Parathyroid adenoma (tissue), 2 donors: ENCODE data around the gene NARS2.

Experiments used
- H2AFZ ChIP-seq: fragments of 300-600 bp; sonication (generic); one replicate; pipeline ENCODE4 v1.7.0; 2017; ENCODE audit warnings: antibody characterized with exemption, mild to moderate bottlenecking
- H3K27ac ChIP-seq: fragments of 300-600 bp; sonication (generic); one replicate; pipeline ENCODE4 v1.7.0; 2017
- H3K27me3 ChIP-seq: fragments of 300-600 bp; sonication (generic); one replicate; pipeline ENCODE4 v1.7.0; 2017; ENCODE audit warnings: low read length; ENCODE audit not compliant: control insufficient read depth, insufficient read depth
- H3K36me3 ChIP-seq: fragments of 300-600 bp; sonication (generic); one replicate; pipeline ENCODE4 v1.7.0; 2017; ENCODE audit warnings: low read length; ENCODE audit not compliant: control insufficient read depth, insufficient read depth
- H3K4me1 ChIP-seq: fragments of 300-600 bp; sonication (generic); one replicate; pipeline ENCODE4 v1.7.0; 2017; ENCODE audit warnings: control low read depth
- H3K4me2 ChIP-seq: fragments of 300-600 bp; sonication (generic); one replicate; pipeline ENCODE4 v1.7.0; 2017; ENCODE audit warnings: low read length
- H3K4me3 ChIP-seq: fragments of 300-600 bp; sonication (generic); one replicate; pipeline ENCODE4 v1.7.0; 2017; ENCODE audit warnings: low read depth, low read length
- H3K79me2 ChIP-seq: fragments of 300-600 bp; sonication (generic); one replicate; pipeline ENCODE4 v1.7.0; 2017; ENCODE audit warnings: control low read depth
- H3K9ac ChIP-seq: fragments of 300-600 bp; sonication (generic); one replicate; pipeline ENCODE4 v1.7.0; 2017; ENCODE audit warnings: mild to moderate bottlenecking
- H3K9me3 ChIP-seq: fragments of 300-600 bp; sonication (generic); one replicate; pipeline ENCODE4 v1.7.0; 2017; ENCODE audit warnings: low read length; ENCODE audit not compliant: control insufficient read depth
- CTCF ChIP-seq: fragments of 300-600 bp; sonication (generic); IDR thresholded peaks from one replicate; pipeline ENCODE4 v1.7.0; 2017; ENCODE audit warnings: antibody characterized with exemption, mild to moderate bottlenecking
- donor health status: primary hyperparathyroidism.

Gene NARS2

DNA sequence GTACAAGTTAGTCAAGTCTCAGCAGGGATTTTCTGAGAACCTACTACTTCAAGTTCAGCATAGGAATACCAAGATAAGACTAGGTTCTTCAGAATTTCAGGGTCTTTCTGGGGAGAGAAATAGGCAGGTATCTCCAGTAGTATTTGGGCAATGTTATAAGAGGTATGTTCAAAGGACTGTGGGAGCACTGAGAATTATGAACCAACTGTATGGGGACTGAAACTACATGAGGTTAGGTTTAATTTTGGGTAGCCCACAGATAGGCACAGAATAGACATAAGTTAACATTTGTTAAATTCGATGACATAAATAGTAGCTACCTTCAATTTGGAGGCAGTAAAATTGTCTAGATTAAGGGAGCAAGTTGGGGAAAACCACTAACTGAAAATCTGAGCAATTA, 147.8 kb downstream of the NARS2 start:
- no peaks in the 10 kb centered on the region for H3K9me3 ChIP-seq

GRCh38 chr11:78425399-78426070, 149.1 kb downstream of the NARS2 start:
- Histone ChIP-seq H3K4me2 (no peak overlapping the region), H3K4me3 (no peak overlapping the region), H3K9me3 (no peaks in the 10 kb centered on the region), H3K9ac (no peak overlapping the region), H3K27me3 (no peaks in the 10 kb centered on the region), H2AFZ (no peak overlapping the region), H3K79me2 (no peaks in the 10 kb centered on the region), H3K36me3 (no peaks in the 10 kb centered on the region), H3K4me1 (no peaks in the 10 kb centered on the region), H3K27ac (no peak overlapping the region)
- no peak for TF ChIP-seq CTCF

More for the DNA sequence above, 147.8 kb downstream of the NARS2 start:
- Histone ChIP-seq H3K9ac (no peak overlapping the region), H3K4me2 (no peak overlapping the region), H2AFZ (no peak overlapping the region), H3K79me2 (no peaks in the 10 kb centered on the region), H3K36me3 (no peaks in the 10 kb centered on the region), H3K27me3 (no peaks in the 10 kb centered on the region), H3K4me3 (no peak overlapping the region), H3K4me1 (no peaks in the 10 kb centered on the region), H3K27ac (no peak overlapping the region)
- TF ChIP-seq CTCF: no peak

- no peak overlapping the region for H3K4me3 ChIP-seq
- H3K4me1 ChIP-seq: no peaks in the 10 kb centered on the region
- H3K27me3 ChIP-seq: no peaks in the 10 kb centered on the region
- no peaks in the 10 kb centered on the region for H3K36me3 ChIP-seq
- H3K9ac ChIP-seq: no peak overlapping the region
- H3K27ac ChIP-seq: no peak overlapping the region
- no peak overlapping the region for H2AFZ ChIP-seq
- no peaks in the 10 kb centered on the region for H3K79me2 ChIP-seq
- no peak overlapping the region for H3K4me2 ChIP-seq
- no peak for TF ChIP-seq CTCF
- no peaks in the 10 kb centered on the region for H3K9me3 ChIP-seq
Observed at GRCh38 chr11:78424334-78425270, 150.1 kb downstream of the NARS2 start.

DNA sequence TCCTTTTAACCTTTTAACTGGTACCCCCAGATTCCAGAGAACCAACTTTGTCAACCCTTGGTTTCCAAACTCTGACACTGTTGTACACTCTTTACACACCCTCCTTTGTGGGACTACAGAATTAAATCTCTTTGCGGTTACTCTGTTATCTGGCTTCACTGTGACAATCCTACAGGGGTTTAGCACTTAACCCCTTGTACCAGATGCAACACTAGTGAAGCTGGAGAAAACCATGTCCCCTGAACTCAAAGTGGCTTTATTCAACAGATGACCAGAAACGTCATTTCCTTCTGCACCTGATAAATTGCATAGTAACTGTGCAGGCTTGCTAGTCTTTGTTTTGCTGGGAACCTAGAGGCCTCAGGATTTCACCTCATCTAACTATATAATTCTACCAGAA, 151.4 kb downstream of the NARS2 start:
- no peak overlapping the region for H3K27ac ChIP-seq
- H3K4me1 ChIP-seq: no peaks in the 10 kb centered on the region
- no peak for TF ChIP-seq CTCF

More for the DNA sequence above, 151.4 kb downstream of the NARS2 start:
- Histone ChIP-seq H3K9me3 (no peaks in the 10 kb centered on the region), H3K36me3 (no peaks in the 10 kb centered on the region), H3K4me3 (no peak overlapping the region), H2AFZ (no peak overlapping the region), H3K4me2 (no peak overlapping the region), H3K27me3 (no peaks in the 10 kb centered on the region), H3K79me2 (no peaks in the 10 kb centered on the region), H3K9ac (no peak overlapping the region)
